Activated T-cell treated with anti-CD3 and anti-CD28 coated beads, Interleukin-2, amount 50 U/mL, for 72 hours (primary cell): ENCODE data around the gene TMC5. TPM values are rescaled to one million over a fixed set of nuclear protein-coding genes. Genes with fewer than 3 reads are reported as not detected.

ENCODE experiments used
- ATAC-seq, 2 donors: fragments of 150-1000 bp; cut with Tn5 transposase; replicated peaks in 1 of 2; 2 replicates each; pipeline ENCODE4 v1.10.0; 2021; ENCODE audit warnings: moderate library complexity in 2 of 2, mild to moderate bottlenecking in 1 of 2
- DNase-seq, 2 donors: peaks; one replicate each; pipeline ENCODE4 v3.0.0; 2021 to 2022; ENCODE audit warnings: mixed read lengths in 1 of 2
- H3K27ac Mint-ChIP-seq: one replicate; pipeline ENCODE4 v1.8.0; 2022; ENCODE audit warnings: mild to moderate bottlenecking, moderate library complexity, mixed read lengths
- H3K27me3 Mint-ChIP-seq: one replicate; pipeline ENCODE4 v1.8.0; 2022; ENCODE audit warnings: low read depth, mixed read lengths
- H3K36me3 Mint-ChIP-seq, 2 donors: one replicate each; pipeline ENCODE4 v1.8.0; 2022; ENCODE audit warnings: mixed read lengths in 2 of 2, mild to moderate bottlenecking in 1 of 2; ENCODE audit not compliant: insufficient read depth in 2 of 2
- H3K4me1 Mint-ChIP-seq: one replicate; pipeline ENCODE4 v1.8.0; 2022; ENCODE audit warnings: low read depth, mixed read lengths
- H3K4me3 Mint-ChIP-seq, 2 donors: one replicate each; pipeline ENCODE4 v1.8.0; 2022; ENCODE audit warnings: mild to moderate bottlenecking in 2 of 2, mixed read lengths in 2 of 2, moderate library complexity in 2 of 2
- H3K9me3 Mint-ChIP-seq, 2 donors: one replicate each; pipeline ENCODE4 v1.8.0; 2022; ENCODE audit warnings: mixed read lengths in 2 of 2
- total RNA-seq, 2 donors: library from RNA; stranded (reverse); gene quantifications; one replicate each; pipeline ENCODE4 v1.2.3, GENCODE V29; 2022

Gene TMC5
- total RNA-seq, 2 donors from 2014 or later = not detected

GRCh38 chr16:19506965-19507364 lies 89.3 kb downstream of the TMC5 start:
- H3K27me3 Mint-ChIP-seq = no peaks in the 10 kb centered on the region
- no peak overlapping the region for H3K4me3 Mint-ChIP-seq

DNA sequence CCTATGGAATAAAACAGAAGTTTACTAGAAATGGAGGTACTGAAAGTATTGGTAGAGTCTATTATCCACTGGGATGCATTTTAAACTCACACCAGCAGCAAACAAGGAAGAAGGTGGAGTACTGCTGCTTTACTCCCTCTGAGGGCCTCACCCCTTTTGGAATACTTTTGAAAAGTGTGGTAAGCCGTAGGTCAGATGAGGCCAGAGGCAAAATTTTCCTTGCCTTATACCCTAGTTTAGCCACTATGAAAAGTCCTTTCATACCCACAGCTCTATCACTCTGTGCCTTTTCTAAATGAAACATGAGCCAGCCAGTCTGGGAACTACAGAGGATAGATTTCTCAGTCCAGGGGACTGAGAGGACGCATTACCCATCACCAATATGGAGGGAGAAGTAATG lies 90.2 kb downstream of the TMC5 start:
- H3K4me1 Mint-ChIP-seq = no peaks in the 10 kb centered on the region
- no peaks in the 10 kb centered on the region for H3K9me3 Mint-ChIP-seq
- DNase-seq (no peak), ATAC-seq (no peak)
- H3K27me3 Mint-ChIP-seq = no peaks in the 10 kb centered on the region
- no peak overlapping the region for H3K4me3 Mint-ChIP-seq
- no peak overlapping the region for H3K27ac Mint-ChIP-seq
- peaks cover 6 to 15% of the 10 kb centered on the region in 2 donors for H3K36me3 Mint-ChIP-seq

More at GRCh38 chr16:19506965-19507364, 89.3 kb downstream of the TMC5 start:
- DNase-seq (no peak), ATAC-seq (no peak)
- peaks cover 7 to 11% of the 10 kb centered on the region in 2 donors for H3K36me3 Mint-ChIP-seq
- H3K4me1 Mint-ChIP-seq = no peaks in the 10 kb centered on the region
- H3K9me3 Mint-ChIP-seq = no peaks in the 10 kb centered on the region
- H3K27ac Mint-ChIP-seq = no peak overlapping the region

GRCh38 chr16:19512297-19512696 lies 94.6 kb downstream of the TMC5 start:
- peaks cover 9 to 20% of the 10 kb centered on the region in 2 donors for H3K36me3 Mint-ChIP-seq
- no peak overlapping the region for H3K4me3 Mint-ChIP-seq
- H3K27me3 Mint-ChIP-seq = no peaks in the 10 kb centered on the region
- DNase-seq = no peak
- peaks cover 8% of the 10 kb centered on the region for H3K4me1 Mint-ChIP-seq
- no peaks in the 10 kb centered on the region for H3K9me3 Mint-ChIP-seq
- H3K27ac Mint-ChIP-seq = peak overlapping the region; percentile 78
- ATAC-seq = no peak

DNA sequence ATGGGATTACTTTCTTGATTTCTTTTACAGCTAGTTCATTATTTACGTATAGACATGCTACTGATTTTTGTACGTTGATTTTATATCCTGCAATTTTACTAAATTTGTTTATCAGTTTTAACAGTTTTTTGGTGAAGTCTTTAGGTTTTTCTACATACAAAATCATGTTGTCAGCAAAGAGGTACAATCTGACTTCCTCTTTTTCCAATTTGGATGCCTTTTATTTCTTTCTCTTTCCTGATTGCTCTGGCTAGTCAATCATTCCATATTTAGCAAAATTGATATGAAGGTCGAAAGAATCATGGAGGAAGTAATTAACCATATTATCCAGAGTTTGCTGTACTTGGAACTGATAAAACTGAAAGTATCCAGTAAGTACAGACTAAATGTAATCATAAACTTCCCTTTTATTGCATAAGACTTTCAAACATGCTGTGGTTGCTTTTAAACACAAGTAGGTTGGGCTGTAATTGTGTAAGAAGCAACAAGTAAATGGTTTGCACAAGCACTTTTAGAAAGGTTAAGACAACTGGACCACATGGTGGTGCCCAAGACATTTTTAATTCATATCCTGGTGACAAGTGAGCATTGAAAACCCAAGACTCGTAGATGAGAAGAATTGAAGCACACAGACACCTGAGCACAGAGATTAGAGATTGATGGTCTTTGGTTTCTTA lies 95.8 kb downstream of the TMC5 start:
- H3K27me3 Mint-ChIP-seq = no peaks in the 10 kb centered on the region
- H3K9me3 Mint-ChIP-seq = no peaks in the 10 kb centered on the region
- no peak overlapping the region for H3K4me3 Mint-ChIP-seq
- H3K36me3 Mint-ChIP-seq = peaks cover 9 to 20% of the 10 kb centered on the region in 2 donors
- ATAC-seq (no peak), DNase-seq (no peak)
- H3K27ac Mint-ChIP-seq = no peak overlapping the region
- peaks cover 17% of the 10 kb centered on the region for H3K4me1 Mint-ChIP-seq

DNA sequence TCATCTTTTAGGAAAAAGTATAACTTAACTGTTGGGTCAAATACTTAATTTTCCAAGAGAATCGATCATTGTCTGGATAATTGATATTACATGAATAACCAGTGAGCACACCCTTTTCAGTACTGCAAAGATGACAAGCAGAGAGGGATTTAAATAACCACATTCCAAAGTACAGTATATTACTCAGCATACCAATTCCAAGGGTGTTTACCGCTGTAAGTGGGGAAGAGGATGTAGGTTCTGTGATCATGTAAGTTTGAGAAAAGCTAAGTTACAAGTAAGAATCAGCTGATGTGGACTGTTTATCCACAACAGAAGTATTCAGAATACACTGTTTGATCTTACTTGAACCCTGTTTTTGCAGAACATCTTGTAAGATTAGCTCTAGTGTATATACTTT lies 98.1 kb downstream of the TMC5 start:
- Mint-ChIP-seq H3K36me3 (peaks cover 9 to 23% of the 10 kb centered on the region in 2 donors), H3K4me1 (peaks cover 32% of the 10 kb centered on the region), H3K4me3 (no peak overlapping the region), H3K27ac (no peak overlapping the region), H3K9me3 (no peaks in the 10 kb centered on the region), H3K27me3 (no peaks in the 10 kb centered on the region)
- ATAC-seq (no peak), DNase-seq (no peak)

GRCh38 chr16:19517424-19518089 lies 99.9 kb downstream of the TMC5 start:
- Mint-ChIP-seq H3K27ac (peak overlapping the region; percentile 82), H3K36me3 (peaks cover 9 to 21% of the 10 kb centered on the region in 2 donors), H3K4me3 (peak overlapping the region in 1 of 2 donors; percentile 35), H3K4me1 (peaks cover 43% of the 10 kb centered on the region), H3K9me3 (no peaks in the 10 kb centered on the region), H3K27me3 (no peaks in the 10 kb centered on the region)
- ATAC-seq = peak; percentile 12 to 28
- peak; percentile 11 to 32 for DNase-seq

- ATAC-seq = no peak
- H3K27ac Mint-ChIP-seq = peak overlapping the region; percentile 45
- peaks cover 49% of the 10 kb centered on the region for H3K4me1 Mint-ChIP-seq
- no peak for DNase-seq
- no peaks in the 10 kb centered on the region for H3K9me3 Mint-ChIP-seq
- H3K27me3 Mint-ChIP-seq = no peaks in the 10 kb centered on the region
- no peak overlapping the region for H3K4me3 Mint-ChIP-seq
- H3K36me3 Mint-ChIP-seq = peaks cover 8 to 15% of the 10 kb centered on the region in 2 donors
Observed at GRCh38 chr16:19518388-19518787, 100.7 kb downstream of the TMC5 start.

DNA sequence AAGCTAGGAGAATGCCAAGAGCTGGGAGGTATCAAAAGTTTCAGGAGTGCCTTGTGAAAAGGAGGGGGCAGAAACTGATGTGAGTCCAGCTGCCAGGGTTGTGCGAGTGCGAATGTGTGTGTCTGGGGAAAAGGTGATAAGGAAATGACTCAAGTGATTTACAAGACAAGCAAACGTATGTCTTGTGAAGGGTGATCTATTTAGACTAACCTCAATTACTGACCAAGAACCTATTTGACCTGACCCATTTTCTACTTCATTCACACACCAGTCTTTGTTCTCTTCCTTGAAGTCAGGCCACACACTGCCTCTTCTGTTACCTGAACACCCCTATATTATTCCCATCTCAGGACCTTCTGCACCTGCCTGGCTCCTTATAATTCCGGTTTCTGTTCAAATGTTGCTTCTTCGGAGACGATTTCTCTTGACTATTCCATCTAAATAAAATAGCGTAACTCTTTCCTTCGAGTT lies 103.2 kb downstream of the TMC5 start:
- peak; percentile 17 to 19 for DNase-seq
- no peak for ATAC-seq
- no peaks in the 10 kb centered on the region for H3K27me3 Mint-ChIP-seq
- H3K27ac Mint-ChIP-seq = peak overlapping the region; percentile 93
- peak overlapping the region; percentile 98 to 99 for H3K4me3 Mint-ChIP-seq
- peaks cover 10 to 11% of the 10 kb centered on the region in 2 donors for H3K36me3 Mint-ChIP-seq
- peaks cover 62% of the 10 kb centered on the region for H3K4me1 Mint-ChIP-seq
- H3K9me3 Mint-ChIP-seq = no peaks in the 10 kb centered on the region

- Mint-ChIP-seq H3K4me3 (peak within 1 kb of the TSS; percentile 98 to 99), H3K27ac (peak within 1 kb of the TSS; percentile 93), H3K27me3 (no peaks in the 10 kb centered on the region), H3K36me3 (peaks cover 10 to 11% of the 10 kb centered on the region in 2 donors), H3K4me1 (peaks cover 60% of the 10 kb centered on the region), H3K9me3 (no peaks in the 10 kb centered on the region)
- peak; percentile 95 to 96 for DNase-seq
- ATAC-seq = peak; percentile 83 to 84
Observed at GRCh38 chr16:19521471-19522396, 104.1 kb downstream of the TMC5 start, which contains the start of gene GDE1. GDE1 (minus strand) TSS chr16:19522098; CDS start chr16:19521964, 134 bp downstream.

- Mint-ChIP-seq H3K4me3 (peak overlapping the region; percentile 98 to 99), H3K27me3 (no peaks in the 10 kb centered on the region), H3K4me1 (peaks cover 53% of the 10 kb centered on the region), H3K36me3 (peaks cover 4 to 6% of the 10 kb centered on the region in 2 donors), H3K9me3 (no peaks in the 10 kb centered on the region), H3K27ac (peak overlapping the region; percentile 93)
- no peak for ATAC-seq
- DNase-seq = no peak
Observed at GRCh38 chr16:19522397-19522732, 104.7 kb downstream of the TMC5 start.

- H3K4me1 Mint-ChIP-seq = peaks cover 49% of the 10 kb centered on the region
Observed at GRCh38 chr16:19522760-19523159, 105.1 kb downstream of the TMC5 start.

GRCh38 chr16:19523184-19523558 lies 105.5 kb downstream of the TMC5 start:
- no peaks in the 10 kb centered on the region for H3K9me3 Mint-ChIP-seq
- no peaks in the 10 kb centered on the region for H3K27me3 Mint-ChIP-seq
- H3K4me1 Mint-ChIP-seq = peaks cover 49% of the 10 kb centered on the region
- no peak overlapping the region for H3K27ac Mint-ChIP-seq
- ATAC-seq (no peak), DNase-seq (no peak)
- peak overlapping the region in 1 of 2 donors; percentile 19 for H3K4me3 Mint-ChIP-seq
- H3K36me3 Mint-ChIP-seq = peaks cover 4 to 6% of the 10 kb centered on the region in 2 donors

More at GRCh38 chr16:19522760-19523159, 105.1 kb downstream of the TMC5 start:
- Mint-ChIP-seq H3K4me3 (no peak overlapping the region), H3K27me3 (no peaks in the 10 kb centered on the region), H3K9me3 (no peaks in the 10 kb centered on the region), H3K27ac (no peak overlapping the region), H3K36me3 (peaks cover 4 to 6% of the 10 kb centered on the region in 2 donors)
- no peak for DNase-seq
- no peak for ATAC-seq
